K562 (cell line): ENCODE results near the gene MTA1. TPM values are rescaled to one million over a fixed set of nuclear protein-coding genes. Genes with fewer than 3 reads are reported as not detected.

Source experiments
- ATAC-seq: fragments of 200-7000 bp; cut with Tn5 transposase; 3 replicates; pipeline ENCODE4 v1.9.1; 2020; ENCODE audit warnings: moderate library complexity
- BruUV-seq: library from RNA; stranded (reverse); fragments of 400-500 nt; replicated peaks from 2 replicates; lab custom pipeline; 2021; lab: Mats Ljungman, UMichigan
- CTCF ChIA-PET: fragments of 300-600 bp; formaldehyde crosslinking; extraction: SDS; loops from one replicate; lab custom pipeline; 2021; ENCODE audit warnings: low intra/inter-chr PET ratio; lab: Yijun Ruan, JAX
- POLR2A ChIA-PET: fragments of 300-600, 350-650 bp; sonication (Branson Sonifier 250); formaldehyde crosslinking; extraction: SDS; loops from one replicate; lab custom pipeline; 2021; ENCODE audit warnings: antibody characterized with exemption, inconsistent platforms; lab: Yijun Ruan, JAX
- DNase-seq, 4 experiments: peaks; one replicate each; pipeline versions ENCODE4 v3.0.0 to v3.0.0-alpha.2; 2011 to 2018; ENCODE audit warnings: low spot score in 3 of 4, mixed read lengths in 3 of 4; ENCODE audit errors: extremely low read depth in 1 of 4
- FAIRE-seq: peaks from 2 replicates; lab custom pipeline; 2011; peaks lifted over from hg19 to GRCh38; lab: Jason Lieb, UNC
- H2AFZ ChIP-seq: 2 replicates; pipeline ENCODE4 v1.6.0; 2011; ENCODE audit warnings: low read depth, low read length, control low read depth, inconsistent platforms
- H3K27ac ChIP-seq: fragments of 200-600 bp; 3 replicates; pipeline ENCODE4 v1.8.0; 2011; ENCODE audit warnings: low read depth, mild to moderate bottlenecking, control low read depth, inconsistent platforms, low read length, moderate library complexity, mixed read lengths; ENCODE audit errors: extremely low read depth
- H3K27me3 ChIP-seq, 2 experiments: fragments of 300-600 bp in 1 of 2; 2 replicates in 1 of 2; 3 replicates in 1 of 2; pipeline versions ENCODE4 v1.6.0 to v1.8.0; 2011; ENCODE audit warnings: inconsistent platforms in 2 of 2, low read length in 2 of 2, mild to moderate bottlenecking in 1 of 2, mixed read lengths in 1 of 2, moderate library complexity in 1 of 2; ENCODE audit not compliant: control insufficient read depth in 2 of 2, insufficient read depth in 2 of 2
- H3K36me3 ChIP-seq: fragments of 300-600 bp; 3 replicates; pipeline ENCODE4 v1.8.0; 2011; ENCODE audit warnings: mild to moderate bottlenecking, low read length, inconsistent platforms; ENCODE audit not compliant: control insufficient read depth, insufficient read depth
- H3K4me1 ChIP-seq, 2 experiments: fragments of 200-600 bp in 1 of 2; replicated peaks in 1 of 2; 2 replicates in 1 of 2; 3 replicates in 1 of 2; pipeline versions ENCODE4 v1.5.1 to v1.8.0; 2011; ENCODE audit warnings: inconsistent platforms in 2 of 2, low read length in 2 of 2, mild to moderate bottlenecking in 1 of 2, mixed read lengths in 1 of 2, moderate library complexity in 1 of 2; ENCODE audit not compliant: control insufficient read depth in 2 of 2, insufficient read depth in 2 of 2
- H3K4me2 ChIP-seq: 2 replicates; pipeline ENCODE4 v1.6.1; 2011; ENCODE audit warnings: low read length, control low read depth, inconsistent platforms, mixed read lengths; ENCODE audit not compliant: insufficient read depth
- H3K4me3 ChIP-seq: fragments of 200-600 bp; sonication (generic), shearing (Covaris generic); 2 replicates; pipeline ENCODE4 v1.5.1; 2016; ENCODE audit warnings: control low read depth, inconsistent platforms
- H3K79me2 ChIP-seq: fragments of 200-600 bp; 3 replicates; pipeline ENCODE4 v1.8.0; 2011; ENCODE audit warnings: low read length, inconsistent platforms; ENCODE audit not compliant: control insufficient read depth, insufficient read depth
- H3K9ac ChIP-seq, 2 experiments: 2 replicates each; pipeline versions ENCODE4 v1.6.0 to v1.6.1; 2011; ENCODE audit warnings: low read depth in 2 of 2, low read length in 2 of 2, control low read depth in 1 of 2, inconsistent platforms in 1 of 2, mild to moderate bottlenecking in 1 of 2, mixed read lengths in 1 of 2; ENCODE audit not compliant: insufficient read depth in 1 of 2
- H3K9me1 ChIP-seq: one replicate; pipeline ENCODE4 v1.6.0; 2011; ENCODE audit warnings: inconsistent platforms, mild to moderate bottlenecking, low read length, moderate library complexity; ENCODE audit not compliant: control insufficient read depth, insufficient read depth
- H3K9me3 ChIP-seq: replicated peaks from 2 replicates; pipeline ENCODE4 v1.5.1; 2011; ENCODE audit warnings: low read depth, low read length, inconsistent platforms; ENCODE audit not compliant: control insufficient read depth, insufficient read depth
- H4K20me1 ChIP-seq: replicated peaks from 2 replicates; pipeline ENCODE4 v1.6.1; 2011; ENCODE audit warnings: low read length, inconsistent platforms, mixed read lengths; ENCODE audit not compliant: control insufficient read depth, insufficient read depth
- BCOR ChIP-seq: fragments of 450-650 bp; IDR thresholded peaks from 2 replicates; pipeline ENCODE4 v1.6.1; 2016
- ETV1 ChIP-seq: fragments of 450-650 bp; conservative IDR thresholded peaks from 2 replicates; pipeline ENCODE4 v1.6.1; 2016; ENCODE audit warnings: missing genetic modification characterization, control low read depth, low read depth, missing compliant biosample characterization
- ETV6 ChIP-seq, 3 experiments: fragments of 150-350 bp in 1 of 3; sonication (generic) in 1 of 3; formaldehyde crosslinking in 1 of 3; IDR thresholded peaks; 2 replicates each; pipeline versions ENCODE4 v1.6.1 to v1.8.0; 2014 to 2022; ENCODE audit warnings: borderline replicate concordance in 2 of 3, low read depth in 2 of 3, antibody characterized with exemption in 1 of 3, low read length in 1 of 3, mild to moderate bottlenecking in 1 of 3, missing genetic modification reagents in 1 of 3
- LCOR ChIP-seq: sonication (generic); formaldehyde crosslinking; IDR thresholded peaks from 2 replicates; pipeline ENCODE4 v1.8.0; 2022; ENCODE audit warnings: mild to moderate bottlenecking, missing genetic modification reagents
- ZBED1 ChIP-seq: IDR thresholded peaks from 2 replicates; pipeline ENCODE4 v1.6.1; 2014
- ZFP36 ChIP-seq: fragments of 150-350 bp; IDR thresholded peaks from 2 replicates; pipeline ENCODE4 v1.6.1; 2018; ENCODE audit warnings: low read length, low read depth; ENCODE audit not compliant: partially characterized antibody
- ZHX1 ChIP-seq: fragments of 150-350 bp; conservative IDR thresholded peaks from 2 replicates; pipeline ENCODE4 v1.6.1; 2014; ENCODE audit warnings: low read length
- ZNF347 ChIP-seq: fragments of 450-650 bp; formaldehyde crosslinking; IDR thresholded peaks from 2 replicates; pipeline ENCODE4 v1.4.0; 2020; ENCODE audit warnings: low read depth, mild to moderate bottlenecking, moderate library complexity
- ZNF785 ChIP-seq: fragments of 250-450 bp; sonication (Bioruptor Pico); IDR thresholded peaks from 2 replicates; pipeline ENCODE4 v1.4.0; 2020; ENCODE audit warnings: mild to moderate bottlenecking
- WGBS: fragments of 100-300 bp; shearing (Covaris generic); methylation state at CpG from one replicate; pipeline ENCODE4 v1.1.6; 2016; ENCODE audit warnings: low coverage, mixed read lengths; ENCODE audit not compliant: insufficient coverage; ENCODE audit errors: missing lambda C conversion rate; 5-methylcytosine and 5-hydroxymethylcytosine counted together
- in situ Hi-C: fragments of 300-500 bp; cut with MboI; formaldehyde crosslinking; loops from 4 replicates; pipeline ENCODE4 v1.15.0; 2018; ENCODE audit warnings: inconsistent platforms, mixed read lengths
- intact Hi-C: fragments of 100-400 bp; cut with micrococcal nuclease; formaldehyde crosslinking; loops from 2 replicates; pipeline ENCODE4 v1.14.2; 2022
- polyA plus RNA-seq, 8 experiments: library from polyadenylated mRNA; depleted of rRNA in 4 of 8; stranded (reverse) in 5 of 8; unstranded in 3 of 8; fragments of >200 nt; fragmentation: Nextera tagmentation in 2 of 8; fragmentation: Illumina TruSeq in 1 of 8; extraction: Ambion mirVana in 2 of 8; extraction: Trizol in 1 of 8; gene quantifications; 2 replicates each; pipeline versions ENCODE4 v1.2.1 to v1.2.3, GENCODE V29; 2011 to 2014; ENCODE audit warnings: inconsistent platforms in 1 of 8, missing spikeins in 1 of 8
- total RNA-seq, 7 experiments: library from RNA; depleted of rRNA in 6 of 7; stranded (reverse); fragments of >200 nt in 6 of 7; fragmentation: Illumina TruSeq in 2 of 7; extraction: Trizol in 2 of 7; gene quantifications; 2 replicates each; pipeline versions ENCODE4 v1.2.1 to v1.2.3, GENCODE V29; 2011 to 2021; ENCODE audit warnings: low replicate concordance in 1 of 7

The MTA1 gene
- total and polyA plus RNA-seq, 9 of the 15 experiments (the other 6 are each of a cell fraction or from before 2014, with no cell fraction given) = 0.13 to 118 (median 32.3) TPM

GRCh38 chr14:105412771-105413543 lies 6.7 kb upstream of the MTA1 start:
- 53% methylated on average over 5 of the region's 8 CpGs for WGBS
- Histone ChIP-seq H3K9ac (no peak overlapping the region; a peak in 1 of 4 replicates), H4K20me1 (no peaks in the 10 kb centered on the region), H3K4me2 (no peak overlapping the region), H3K27me3 (peaks cover 0 to 10% of the 10 kb centered on the region in 2 experiments; a peak in 1 of 5 replicates), H3K9me1 (no peaks in the 10 kb centered on the region), H3K27ac (no peak overlapping the region), H3K9me3 (no peaks in the 10 kb centered on the region), H3K79me2 (no peaks in the 10 kb centered on the region), H2AFZ (no peak overlapping the region), H3K4me1 (peaks cover 0 to 30% of the 10 kb centered on the region in 2 experiments; a peak in 3 of 5 replicates), H3K4me3 (no peak overlapping the region), H3K36me3 (no peaks in the 10 kb centered on the region)
- DNase-seq (no peak), FAIRE-seq (no peak), ATAC-seq (no peak)
- ChIA-PET CTCF (interaction anchor here (0.7 kb wide), 1 partner anchor 10 kb away, joined by 3 read pairs; no protein-coding TSS in a partner anchor), POLR2A (interaction anchor here (0.6 kb wide), 1 partner anchor 17 kb away, joined by 3 read pairs; no protein-coding TSS in a partner anchor)
- TF ChIP-seq ZHX1 (no peak), LCOR (CRISPR knock-in tag) (no peak), ZFP36 (peak; percentile 91), ZNF785 (CRISPR knock-in tag) (no peak), ETV6 (IDR thresholded peaks at IDR 0.05; ENCODE audit: borderline replicate concordance in 1 of 2, low read depth in 2 of 2, low read length in 1 of 2) (no peak), ETV6 (CRISPR knock-in tag; IDR thresholded peaks at IDR 0.05; ENCODE audit: borderline replicate concordance) (no peak), ZNF347 (CRISPR knock-in tag) (no peak), ZBED1 (no peak), BCOR (0 out of 2 replicates have a peak, but pooled peaks have one; percentile 23), ETV1 (tag) (no peak)
- intact Hi-C loops (no loop called here), in situ Hi-C loops (no loop called here)
- BruUV-seq = no TSS peak
